Erythroblast (primary cell): ENCODE data around the gene LEFTY1.

Experiments used
- GATA1 ChIP-seq: IDR thresholded peaks from 2 replicates; pipeline ENCODE4 v1.6.1; 2011; ENCODE audit warnings: low read depth, mild to moderate bottlenecking, control low read depth, low read length, moderate library complexity
- POLR2A ChIP-seq: IDR thresholded peaks from 2 replicates; pipeline ENCODE4 v1.6.1; 2011; ENCODE audit warnings: mild to moderate bottlenecking, low read length

GRCh38 chr1:225881959-225882693 is 6.8 kb downstream of the LEFTY1 start, which contains the start of gene TMEM63A:
- TF ChIP-seq POLR2A (peak; percentile 62), GATA1 (no peak)
